HG03196 (cell line): ENCODE measurements around the gene COL23A1.
"Not testable (repeated sequence)": the region's sequence is repeated elsewhere in the genome, so short reads cannot be mapped to it uniquely, and the experiment has no call there.

Experiments
- ATAC-seq: cut with Tn5 transposase; IDR thresholded peaks from one replicate; pipeline ENCODE4 v1.9.1; 2021; ENCODE audit not compliant: unreplicated experiment

COL23A1 gene

GRCh38 chr5:178486878-178487512 is 103.2 kb downstream of the COL23A1 start:
- ATAC-seq = not testable (repeated sequence)

DNA sequence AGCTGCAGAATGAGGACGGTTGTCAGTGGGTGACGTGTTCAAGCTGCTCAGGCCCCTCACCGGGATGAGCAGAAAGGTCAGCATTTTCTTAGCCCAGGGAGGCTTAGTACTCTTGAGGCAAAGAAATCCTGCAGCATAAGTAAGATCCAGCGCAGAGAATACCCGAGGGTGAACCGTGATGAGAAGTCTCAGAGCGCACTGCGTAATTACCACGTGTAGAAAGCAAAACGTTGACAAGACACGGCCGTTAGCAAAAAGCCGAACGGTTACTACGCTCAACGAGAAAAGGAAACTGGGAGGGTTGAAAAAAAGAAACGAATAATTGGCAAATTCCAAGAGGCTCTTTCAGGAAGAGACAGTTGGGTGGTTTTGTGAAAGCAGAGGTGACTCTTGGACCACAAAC is 104.0 kb downstream of the COL23A1 start:
- no peak for ATAC-seq

- ATAC-seq = no peak
These were observed 106.6 kb downstream of the COL23A1 start for GRCh38 chr5:178483620-178484019.

DNA sequence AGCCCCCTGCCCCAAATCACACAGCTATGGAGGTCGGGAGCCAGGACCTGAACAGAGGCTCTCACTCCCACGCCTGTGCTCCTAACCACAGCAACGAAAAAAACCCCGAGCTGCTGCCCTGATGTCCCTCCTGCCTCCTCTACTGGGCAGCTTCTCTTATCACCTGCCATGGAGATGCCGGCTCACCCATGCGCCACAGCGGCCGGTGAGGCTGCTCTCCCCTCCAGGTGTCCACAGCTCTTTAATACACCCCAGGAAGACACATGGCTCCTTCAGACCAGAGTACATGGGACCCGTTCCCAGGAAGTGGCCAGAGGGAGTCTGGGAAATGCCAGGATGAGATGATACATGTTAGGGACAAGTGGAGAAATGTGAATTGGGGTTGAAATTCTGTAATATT is 110.9 kb downstream of the COL23A1 start:
- no peak for ATAC-seq

DNA sequence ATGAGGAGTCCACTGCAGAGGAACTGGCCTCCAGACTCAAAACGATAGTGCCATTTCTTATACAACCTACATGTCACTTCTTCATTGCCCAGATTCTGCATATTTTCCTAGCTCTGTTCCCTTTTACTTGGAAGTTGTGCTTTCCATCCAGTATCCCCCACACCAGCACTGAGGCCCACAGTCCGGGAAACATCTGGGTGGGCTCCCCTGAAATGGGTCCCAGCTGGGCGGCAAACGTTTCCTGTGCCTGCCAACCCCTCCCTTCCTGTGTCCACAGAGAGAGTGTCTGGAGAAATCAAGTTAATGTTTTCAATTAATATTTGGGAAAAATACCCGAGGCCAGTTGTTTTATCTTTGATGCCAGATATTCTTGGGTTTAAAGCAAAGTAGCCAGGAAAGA is 111.8 kb downstream of the COL23A1 start:
- no peak for ATAC-seq

GRCh38 chr5:178477802-178478201 is 112.4 kb downstream of the COL23A1 start:
- ATAC-seq = no peak

DNA sequence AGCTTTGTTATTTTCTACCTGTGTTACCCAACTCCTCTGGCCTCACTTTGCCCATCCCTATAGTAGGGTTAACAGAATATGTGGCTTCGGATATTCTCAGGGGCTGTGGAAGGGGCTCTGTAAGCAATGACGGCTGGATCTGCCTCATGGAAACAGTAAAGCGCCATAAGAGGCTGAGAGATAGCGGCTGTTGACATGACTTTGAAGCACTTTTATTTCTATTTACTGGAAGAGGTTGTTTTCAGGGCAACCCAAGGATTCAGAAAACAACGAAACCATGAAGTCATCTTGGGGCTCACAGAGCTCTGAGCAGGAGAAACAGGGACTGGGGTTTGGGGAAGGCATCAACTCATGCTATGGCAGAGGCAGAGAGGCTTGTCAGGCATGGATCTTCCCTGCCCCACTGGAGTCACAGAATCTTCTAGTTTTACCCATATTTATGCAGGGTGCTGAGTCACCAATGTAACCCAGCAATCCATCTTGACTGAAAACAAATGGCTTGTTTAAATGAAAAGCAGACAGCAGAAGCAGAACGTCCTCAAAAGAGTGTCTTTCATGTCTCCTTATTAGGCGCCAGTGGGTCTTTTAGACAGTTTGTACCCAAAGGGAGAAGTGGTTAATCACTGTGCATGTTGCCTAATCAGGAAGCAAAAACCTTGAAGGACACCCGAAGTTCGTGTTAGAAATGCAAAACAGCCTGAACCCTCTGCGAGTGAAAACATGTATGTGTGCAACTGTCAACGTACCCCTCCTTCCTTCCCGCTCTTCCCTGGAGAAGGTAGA is 113.0 kb downstream of the COL23A1 start:
- ATAC-seq = no peak

- ATAC-seq = no peak
These were observed 113.7 kb downstream of the COL23A1 start for GRCh38 chr5:178476531-178476930.

GRCh38 chr5:178475422-178475821 is 114.8 kb downstream of the COL23A1 start:
- ATAC-seq = no peak

DNA sequence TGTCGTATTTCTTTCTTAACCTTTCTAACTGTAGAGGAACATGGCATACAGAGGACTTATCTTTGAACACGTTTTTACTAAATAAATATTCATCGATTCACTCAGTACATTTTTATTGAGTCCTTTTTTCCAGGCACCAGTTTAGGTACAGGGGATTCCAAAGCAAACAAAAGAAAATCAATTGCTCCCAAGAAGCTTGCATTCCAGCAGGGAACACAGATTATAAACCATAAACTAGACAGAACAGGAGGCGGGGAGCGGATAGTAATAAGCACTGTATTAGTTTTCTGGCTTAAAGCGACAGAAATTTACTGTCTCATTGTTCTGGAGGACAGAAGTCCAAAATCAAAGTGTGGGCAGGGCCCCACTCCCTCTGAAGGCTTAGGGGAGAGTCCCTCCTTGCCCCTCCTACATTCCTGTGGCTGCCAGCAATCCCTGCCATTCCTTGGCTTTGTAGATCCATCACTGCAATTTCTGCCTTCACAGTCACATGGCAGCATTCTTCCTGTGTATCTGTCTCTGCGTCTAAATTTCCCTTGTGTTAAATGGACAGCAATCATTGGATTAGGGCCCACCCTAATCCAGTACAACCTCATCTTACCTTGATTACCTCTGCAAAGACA is 115.5 kb downstream of the COL23A1 start:
- no peak for ATAC-seq

GRCh38 chr5:178473854-178474253 is 116.3 kb downstream of the COL23A1 start:
- ATAC-seq = no peak

DNA sequence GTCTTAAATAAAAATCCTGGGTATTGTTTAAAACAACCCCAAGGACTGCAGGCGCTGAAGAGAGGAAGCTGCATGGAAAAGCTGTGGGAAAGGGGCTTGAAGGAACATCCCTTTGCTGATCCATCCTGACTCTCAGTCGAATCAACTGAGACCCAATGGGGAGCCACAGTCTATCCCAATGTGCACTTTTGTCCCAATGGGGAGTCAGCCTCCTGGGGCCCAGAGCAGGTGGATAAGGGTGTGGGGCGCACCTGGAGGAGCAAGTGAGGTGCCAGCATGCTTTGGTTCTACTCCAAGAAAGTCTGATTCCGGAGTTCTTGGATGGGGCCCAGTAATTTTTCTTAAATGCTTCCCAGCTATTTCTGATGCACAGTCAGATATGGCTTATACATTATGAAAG is 118.1 kb downstream of the COL23A1 start:
- no peak for ATAC-seq

GRCh38 chr5:178471711-178472110 is 118.5 kb downstream of the COL23A1 start:
- no peak for ATAC-seq

DNA sequence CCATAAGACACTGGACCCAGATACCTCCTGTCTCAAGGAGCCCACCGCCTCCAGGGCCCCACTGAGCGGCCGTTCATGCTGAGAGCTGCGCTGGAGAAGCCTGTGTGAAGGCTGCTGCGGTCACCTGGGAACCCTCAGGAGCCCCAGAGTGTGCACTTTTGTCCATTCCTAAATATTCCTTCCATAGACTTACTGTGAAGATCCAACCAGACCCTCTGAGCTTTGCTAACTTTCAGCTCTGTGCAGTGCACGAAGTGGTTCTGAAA is 119.5 kb downstream of the COL23A1 start:
- ATAC-seq = no peak

- ATAC-seq = no peak
These were observed 120.0 kb downstream of the COL23A1 start for GRCh38 chr5:178469975-178470759.

GRCh38 chr5:178469011-178469974 is 120.9 kb downstream of the COL23A1 start:
- ATAC-seq = no peak

DNA sequence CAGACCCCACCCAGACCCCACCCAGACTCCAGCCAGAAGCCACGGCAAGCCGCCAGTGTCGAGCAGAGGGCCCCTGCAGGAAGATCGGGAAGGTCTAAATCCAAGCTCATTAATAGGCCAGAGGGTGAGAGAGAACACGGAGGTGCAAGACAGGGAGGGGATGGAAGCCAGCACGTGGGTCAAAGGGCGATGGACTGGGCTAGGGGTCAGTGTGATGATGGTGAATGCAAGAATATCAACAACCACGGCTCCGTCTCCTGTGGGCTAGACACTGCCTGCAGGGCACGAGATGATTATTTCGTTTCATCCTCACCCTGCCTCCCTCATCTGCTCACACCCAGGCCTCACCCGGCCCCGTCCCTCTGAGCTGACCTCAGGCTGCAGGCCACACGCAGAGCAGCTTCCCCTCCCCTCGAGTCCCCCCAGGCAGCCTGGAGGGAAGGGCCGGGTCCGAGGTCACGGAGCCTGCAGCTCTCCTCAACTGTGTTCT is 122.0 kb downstream of the COL23A1 start:
- no peak for ATAC-seq

DNA sequence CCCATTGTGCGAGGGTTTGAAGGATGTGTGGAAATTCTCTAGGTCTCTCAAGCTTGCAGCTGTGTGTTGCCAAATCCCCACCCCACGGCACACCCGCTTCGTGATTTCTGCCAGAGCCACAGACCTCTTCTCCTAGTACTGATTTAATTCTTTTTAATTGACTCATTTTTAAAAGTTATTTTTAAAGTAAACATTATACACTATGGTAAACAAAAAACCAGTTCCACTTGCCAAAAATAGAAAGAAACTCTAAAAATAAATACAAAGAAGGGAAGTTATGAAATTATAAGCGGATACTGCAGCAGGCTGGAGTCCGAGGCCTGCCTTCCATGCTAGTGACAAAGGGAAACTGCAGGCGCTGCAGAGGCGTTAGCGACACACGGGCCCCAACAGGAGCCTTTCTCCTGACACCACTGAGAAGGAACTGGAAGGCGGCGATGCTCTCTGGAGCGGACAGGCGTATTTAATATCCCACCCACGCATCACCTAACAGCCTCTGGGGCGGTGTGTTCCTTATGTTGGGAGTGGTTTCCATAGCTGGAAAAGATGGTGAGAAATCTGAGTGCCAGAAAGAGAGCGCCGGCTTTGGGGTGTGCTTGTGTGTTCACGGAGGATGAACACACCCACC is 122.5 kb downstream of the COL23A1 start:
- no peak for ATAC-seq

- ATAC-seq = no peak
These were observed 123.0 kb downstream of the COL23A1 start for GRCh38 chr5:178467205-178467567.

DNA sequence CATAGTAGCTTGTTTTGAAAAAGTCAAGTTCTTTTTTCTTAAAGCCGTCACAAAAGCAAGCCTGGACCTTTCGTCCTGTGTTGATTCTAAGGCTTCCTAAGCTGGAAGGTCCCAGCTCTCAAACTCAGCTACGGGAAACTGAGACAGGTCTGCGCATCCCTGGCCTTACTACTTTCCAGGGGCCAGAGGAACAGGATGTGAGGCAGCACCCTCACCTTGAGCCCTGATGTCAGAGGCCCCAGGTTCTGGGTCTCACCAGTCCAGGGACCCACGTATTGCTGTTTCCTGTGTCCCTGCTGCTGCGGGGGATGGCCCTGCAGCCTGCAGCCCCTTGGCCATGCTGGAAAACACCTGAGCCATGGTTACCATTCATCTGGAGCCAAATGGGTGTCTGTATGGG is 123.9 kb downstream of the COL23A1 start:
- ATAC-seq = no peak
